ENCODE results near the gene DLG1.

The DLG1 gene

DNA sequence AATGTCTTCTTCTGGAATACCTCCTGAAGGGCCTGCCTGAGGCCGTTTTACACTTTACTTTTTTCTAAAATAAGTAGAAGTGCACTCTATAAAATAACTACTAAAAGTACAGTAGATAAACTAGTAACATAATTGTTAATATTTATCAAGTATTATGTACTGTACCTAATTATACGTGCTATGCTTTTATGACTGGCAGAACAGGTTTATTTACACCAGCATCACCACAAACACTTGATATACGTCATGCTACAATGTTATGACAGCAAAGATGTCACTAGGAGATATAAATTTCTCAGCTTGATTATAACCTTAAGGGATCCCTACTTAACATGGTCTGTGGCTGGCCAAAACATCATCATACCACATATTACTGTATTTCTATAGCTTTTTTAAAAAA, 29.4 kb downstream of the DLG1 start:
- TF ChIP-seq, protein P1, sequence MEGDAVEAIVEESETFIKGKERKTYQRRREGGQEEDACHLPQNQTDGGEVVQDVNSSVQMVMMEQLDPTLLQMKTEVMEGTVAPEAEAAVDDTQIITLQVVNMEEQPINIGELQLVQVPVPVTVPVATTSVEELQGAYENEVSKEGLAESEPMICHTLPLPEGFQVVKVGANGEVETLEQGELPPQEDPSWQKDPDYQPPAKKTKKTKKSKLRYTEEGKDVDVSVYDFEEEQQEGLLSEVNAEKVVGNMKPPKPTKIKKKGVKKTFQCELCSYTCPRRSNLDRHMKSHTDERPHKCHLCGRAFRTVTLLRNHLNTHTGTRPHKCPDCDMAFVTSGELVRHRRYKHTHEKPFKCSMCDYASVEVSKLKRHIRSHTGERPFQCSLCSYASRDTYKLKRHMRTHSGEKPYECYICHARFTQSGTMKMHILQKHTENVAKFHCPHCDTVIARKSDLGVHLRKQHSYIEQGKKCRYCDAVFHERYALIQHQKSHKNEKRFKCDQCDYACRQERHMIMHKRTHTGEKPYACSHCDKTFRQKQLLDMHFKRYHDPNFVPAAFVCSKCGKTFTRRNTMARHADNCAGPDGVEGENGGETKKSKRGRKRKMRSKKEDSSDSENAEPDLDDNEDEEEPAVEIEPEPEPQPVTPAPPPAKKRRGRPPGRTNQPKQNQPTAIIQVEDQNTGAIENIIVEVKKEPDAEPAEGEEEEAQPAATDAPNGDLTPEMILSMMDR (conservative IDR thresholded peaks at IDR 0.05; ENCODE audit: low read depth), result no peak
- CTCF ChIA-PET, result interaction anchor here (0.5 to 1.1 kb wide), 4 partner anchors 11 to 273 kb away, joined by 3 to 6 read pairs (median 4); no protein-coding TSS in a partner anchor
- H3K27ac ChIP-seq, result no peak overlapping the region
- DNase-seq (ENCODE audit: low spot score), result no peak
- POLR2A ChIA-PET (ENCODE audit: low non-redundant PET), result no interaction called here

DNA sequence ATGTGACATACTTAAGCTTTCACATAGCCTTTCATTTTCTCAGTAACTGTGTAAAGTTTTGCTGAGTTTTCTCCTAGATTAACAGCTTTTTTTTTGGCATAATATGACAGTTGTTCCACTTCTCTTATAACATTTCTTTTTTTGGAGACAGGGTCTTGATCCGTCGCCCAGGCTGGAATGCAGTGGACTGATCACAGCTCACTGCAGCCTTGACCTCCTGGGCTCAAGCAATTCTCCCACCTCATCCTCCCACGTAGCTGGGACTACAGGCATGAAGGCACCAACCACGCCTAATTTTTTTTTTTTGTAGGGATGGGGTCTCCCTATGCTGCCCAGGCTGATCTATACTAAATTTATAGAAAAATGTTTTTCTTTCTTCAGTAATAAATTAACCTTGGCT, 30.1 kb downstream of the DLG1 start:
- no peak for DNase-seq (ENCODE audit: low spot score)
- POLR2A ChIA-PET (ENCODE audit: low non-redundant PET), result no interaction called here
- CTCF ChIA-PET, result interaction anchor here (0.6 to 1.1 kb wide), 3 partner anchors 11 to 272 kb away, joined by 3 to 5 read pairs (median 4); no protein-coding TSS in a partner anchor
- TF ChIP-seq, protein P1 (conservative IDR thresholded peaks at IDR 0.05; ENCODE audit: low read depth), result no peak
- H3K27ac ChIP-seq, result no peak overlapping the region

DNA sequence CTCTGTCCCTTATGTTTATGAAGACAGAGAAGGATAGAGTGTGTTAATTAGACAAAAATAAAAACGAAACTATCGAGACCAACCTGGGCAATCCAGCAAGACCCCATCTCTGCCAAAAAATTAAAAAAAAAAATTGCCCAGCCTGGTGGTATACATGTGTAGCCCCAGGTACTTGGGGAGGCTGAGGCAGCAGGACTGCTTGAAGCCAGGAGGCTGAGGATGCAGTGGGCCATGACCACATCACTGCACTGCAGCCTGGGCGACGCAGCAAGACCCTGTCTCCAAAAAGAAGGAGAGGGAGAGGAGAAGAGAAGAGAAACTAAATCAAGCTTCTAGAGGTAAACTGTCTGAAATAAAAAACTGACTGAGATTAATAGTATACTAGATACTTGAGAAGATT, 32.1 kb downstream of the DLG1 start:
- no peak overlapping the region for H3K27ac ChIP-seq
- ChIA-PET CTCF (interaction anchor here (1.3 kb wide), 1 partner anchor 17 kb away, joined by 3 read pairs; no protein-coding TSS in a partner anchor), POLR2A (ENCODE audit: low non-redundant PET) (no interaction called here)
- no peak for DNase-seq (ENCODE audit: low spot score)
- TF ChIP-seq, protein P1 (conservative IDR thresholded peaks at IDR 0.05; ENCODE audit: low read depth), result no peak

DNA sequence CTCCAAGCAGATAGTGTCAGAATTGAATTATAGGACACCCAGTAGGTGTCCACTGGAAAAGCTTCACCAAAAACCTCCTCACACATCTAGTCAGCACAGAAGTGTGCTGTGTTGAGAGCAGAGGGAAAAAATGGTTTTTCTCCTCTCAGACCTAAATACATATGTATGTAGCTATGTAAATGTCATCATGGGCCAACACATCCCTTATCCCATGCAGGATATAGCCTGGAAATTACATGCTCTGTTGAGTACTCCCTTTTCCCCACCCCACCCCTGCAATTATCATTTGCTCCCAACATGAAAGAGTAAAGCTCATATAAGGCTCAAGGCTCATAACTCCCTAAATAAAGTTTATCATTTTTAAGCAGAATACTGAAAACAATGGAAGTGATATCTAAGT, 35.7 kb downstream of the DLG1 start:
- CTCF ChIA-PET, result no interaction called here
- H3K27ac ChIP-seq, result no peak overlapping the region
- POLR2A ChIA-PET (ENCODE audit: low non-redundant PET), result no interaction called here
- no peak for DNase-seq (ENCODE audit: low spot score)
- TF ChIP-seq, protein P1 (conservative IDR thresholded peaks at IDR 0.05; ENCODE audit: low read depth), result no peak

DNA sequence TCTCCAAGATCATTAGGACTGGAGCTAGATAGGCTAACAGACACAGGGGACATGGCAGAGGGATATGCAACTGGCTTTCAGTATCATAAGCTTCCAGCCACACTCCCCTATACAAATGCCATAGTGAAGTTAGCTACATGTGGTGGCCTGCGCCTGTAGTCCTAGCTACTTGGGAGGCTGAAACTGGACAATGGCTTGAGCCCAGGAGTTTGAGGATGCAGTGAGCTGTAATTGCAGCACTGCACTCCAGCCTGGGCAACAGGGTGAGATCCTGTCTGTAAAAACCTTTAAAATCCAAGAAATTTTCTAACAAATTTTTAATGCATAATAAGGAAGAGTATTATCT, 37.3 kb downstream of the DLG1 start:
- ChIA-PET POLR2A (ENCODE audit: low non-redundant PET) (no interaction called here), CTCF (interaction anchor here (0.6 to 0.9 kb wide), 2 partner anchors 15 to 106 kb away, joined by 3 read pairs; no protein-coding TSS in a partner anchor)
- TF ChIP-seq, protein P1 (conservative IDR thresholded peaks at IDR 0.05; ENCODE audit: low read depth), result no peak
- H3K27ac ChIP-seq, result no peak overlapping the region
- DNase-seq (ENCODE audit: low spot score), result no peak

DNA sequence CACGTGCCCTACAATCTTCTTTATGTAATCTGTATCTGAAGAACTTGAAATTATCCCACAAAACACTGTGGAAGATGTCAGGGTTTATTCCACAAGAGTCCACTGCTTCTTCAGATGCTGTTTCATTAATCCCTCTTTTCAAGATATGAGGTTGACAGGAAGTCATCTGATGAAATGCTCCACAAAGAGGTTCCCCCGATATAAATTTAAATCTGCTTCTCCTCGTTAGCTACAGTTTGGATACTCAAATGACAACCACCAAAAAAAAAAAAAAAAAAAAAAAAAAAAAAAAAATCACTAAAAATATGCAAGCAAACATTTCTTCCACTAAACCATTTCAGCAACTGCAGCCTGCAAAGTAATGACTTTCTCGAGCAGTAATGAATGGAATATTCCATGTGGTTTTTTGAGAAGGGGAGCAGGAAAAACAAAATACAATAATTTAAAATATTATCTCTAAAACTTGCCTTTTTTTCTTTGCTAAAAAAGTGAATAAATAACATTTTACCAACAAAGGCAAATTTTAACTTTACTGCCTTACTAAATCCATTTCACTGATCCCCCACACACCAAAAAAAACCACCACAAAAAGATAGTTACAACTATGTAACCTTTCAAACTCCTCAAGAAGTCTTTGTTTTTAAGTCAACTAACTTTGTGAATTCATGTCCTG, 37.8 kb downstream of the DLG1 start:
- ChIA-PET POLR2A (ENCODE audit: low non-redundant PET) (interaction anchor here (0.7 kb wide), 1 partner anchor 13 kb away, joined by 9 read pairs; no protein-coding TSS in a partner anchor), CTCF (interaction anchor here (0.6 to 0.7 kb wide), 3 partner anchors 16 to 28 kb away, joined by 3 read pairs; no protein-coding TSS in a partner anchor)
- no peak overlapping the region for H3K27ac ChIP-seq
- no peak for DNase-seq (ENCODE audit: low spot score)
- TF ChIP-seq, protein P1 (conservative IDR thresholded peaks at IDR 0.05; ENCODE audit: low read depth), result no peak
